ENCODE results near the gene ADAMTS15. TPM values are rescaled to one million over a fixed set of nuclear protein-coding genes. Genes with fewer than 3 reads are reported as not detected.

The ADAMTS15 gene
- total RNA-seq, 1 donor from 2014 or later, result 8.4 TPM

GRCh38 chr11:130519128-130519932 is 70.9 kb downstream of the ADAMTS15 start:
- intact Hi-C loops (cut with DNase I), result no loop called here
- Histone ChIP-seq H3K4me3 (no peak overlapping the region), H3K9me3 (no peaks in the 10 kb centered on the region), H3K36me3 (no peaks in the 10 kb centered on the region), H3K27ac (no peak overlapping the region), H3K27me3 (ENCODE audit: low read depth) (no peaks in the 10 kb centered on the region), H3K4me1 (peaks cover 18% of the 10 kb centered on the region)
- no peak for ATAC-seq
- no peak for DNase-seq
- no peak for TF ChIP-seq CTCF (IDR thresholded peaks at IDR 0.05)

- DNase-seq, result no peak
- no peaks in the 10 kb centered on the region for H3K36me3 ChIP-seq
- H3K27ac ChIP-seq, result peak overlapping the region; percentile 0
These were observed 71.8 kb downstream of the ADAMTS15 start for GRCh38 chr11:130520271-130520671.

GRCh38 chr11:130522284-130522961 is 74.0 kb downstream of the ADAMTS15 start:
- peak; percentile 91 to 96 for ATAC-seq
- peaks cover 18% of the 10 kb centered on the region for H3K4me1 ChIP-seq
- H3K27me3 ChIP-seq (ENCODE audit: low read depth), result no peaks in the 10 kb centered on the region
- H3K9me3 ChIP-seq, result no peaks in the 10 kb centered on the region
- peak; percentile 82 for DNase-seq
- intact Hi-C loops (cut with DNase I), result no loop called here
- no peaks in the 10 kb centered on the region for H3K36me3 ChIP-seq
- no peak overlapping the region for H3K4me3 ChIP-seq
- no peak for TF ChIP-seq CTCF (IDR thresholded peaks at IDR 0.05)
- H3K27ac ChIP-seq, result peak overlapping the region; percentile 72

More at GRCh38 chr11:130520271-130520671, 71.8 kb downstream of the ADAMTS15 start:
- Histone ChIP-seq H3K27me3 (ENCODE audit: low read depth) (no peaks in the 10 kb centered on the region), H3K4me3 (no peak overlapping the region), H3K4me1 (peaks cover 18% of the 10 kb centered on the region), H3K9me3 (no peaks in the 10 kb centered on the region)
- ATAC-seq, result no peak
- TF ChIP-seq CTCF (IDR thresholded peaks at IDR 0.05), result no peak
- intact Hi-C loops (cut with DNase I), result no loop called here

- no peak overlapping the region for H3K4me3 ChIP-seq
- no peaks in the 10 kb centered on the region for H3K27me3 ChIP-seq (ENCODE audit: low read depth)
- no peak for DNase-seq
- no peak for TF ChIP-seq CTCF (IDR thresholded peaks at IDR 0.05)
- H3K9me3 ChIP-seq, result no peaks in the 10 kb centered on the region
- H3K27ac ChIP-seq, result peak overlapping the region; percentile 72
- intact Hi-C loops (cut with DNase I), result no loop called here
- no peaks in the 10 kb centered on the region for H3K36me3 ChIP-seq
- no peak for ATAC-seq
- H3K4me1 ChIP-seq, result peaks cover 18% of the 10 kb centered on the region
These were observed 74.7 kb downstream of the ADAMTS15 start for GRCh38 chr11:130523166-130523565.

- Histone ChIP-seq H3K36me3 (no peaks in the 10 kb centered on the region), H3K27ac (peak overlapping the region; percentile 72), H3K4me3 (no peak overlapping the region), H3K27me3 (ENCODE audit: low read depth) (no peaks in the 10 kb centered on the region), H3K9me3 (no peaks in the 10 kb centered on the region), H3K4me1 (peaks cover 18% of the 10 kb centered on the region)
- no peak for DNase-seq
- no peak for ATAC-seq
- intact Hi-C loops (cut with DNase I), result no loop called here
- no peak for TF ChIP-seq CTCF (IDR thresholded peaks at IDR 0.05)
These were observed 75.2 kb downstream of the ADAMTS15 start for GRCh38 chr11:130523609-130524008.
